K562 (cell line): ENCODE data around the gene DBP. TPM values are rescaled to one million over a fixed set of nuclear protein-coding genes. Genes with fewer than 3 reads are reported as not detected.
A peak's percentile ranks its signal among the peaks of the same experiment; 100 is the strongest.

Experiments
- ADNP ChIP-seq: fragments of 200-800 bp; sonication (Bioruptor generic); IDR thresholded peaks from 2 replicates; pipeline ENCODE4 v1.6.1; 2016; ENCODE audit warnings: missing genetic modification characterization, missing compliant biosample characterization
- ARID1B ChIP-seq: fragments of 450-650 bp; IDR thresholded peaks from 2 replicates; pipeline ENCODE4 v1.6.1; 2016; ENCODE audit warnings: antibody characterized with exemption, mild to moderate bottlenecking, inconsistent platforms
- BHLHE40 ChIP-seq: IDR thresholded peaks from 2 replicates; pipeline ENCODE4 v1.6.1; 2011; ENCODE audit warnings: low read length, improper control_type of control experiment
- BRD4 ChIP-seq: fragments of 200-600 bp; sonication (generic); IDR thresholded peaks from 2 replicates; pipeline ENCODE4 v1.6.1; 2017; ENCODE audit warnings: inconsistent platforms
- CEBPB ChIP-seq: fragments of 450-650 bp; IDR thresholded peaks from 2 replicates; pipeline ENCODE4 v1.6.1; 2016; ENCODE audit warnings: missing genetic modification characterization, missing compliant biosample characterization
- GTF2A2 ChIP-seq: IDR thresholded peaks from 2 replicates; pipeline ENCODE4 v1.6.1; 2016; ENCODE audit warnings: mild to moderate bottlenecking, missing genetic modification characterization, missing compliant biosample characterization
- HSF4 ChIP-seq: fragments of 250-450 bp; sonication (Bioruptor Pico); IDR thresholded peaks from 2 replicates; pipeline ENCODE4 v2.1.2; 2022; ENCODE audit warnings: mild to moderate bottlenecking, moderate library complexity, borderline replicate concordance
- KDM1A ChIP-seq, 2 experiments: fragments of 450-650 bp; IDR thresholded peaks; 2 replicates each; pipeline ENCODE4 v1.6.1; 2016; ENCODE audit warnings: mild to moderate bottlenecking in 2 of 2
- KDM4B ChIP-seq, 2 experiments: fragments of 450-650 bp in 1 of 2; sonication (generic) in 1 of 2; IDR thresholded peaks; 2 replicates each; pipeline ENCODE4 v1.6.1; 2016 to 2017; ENCODE audit warnings: borderline replicate concordance in 2 of 2, antibody characterized with exemption in 1 of 2, low read depth in 1 of 2, mild to moderate bottlenecking in 1 of 2
- KLF6 ChIP-seq: fragments of 250-450 bp; sonication (Bioruptor Pico); IDR thresholded peaks from 2 replicates; pipeline ENCODE4 v1.4.0; 2020; ENCODE audit warnings: mild to moderate bottlenecking, moderate library complexity, borderline replicate concordance
- MEIS2 ChIP-seq: fragments of 450-650 bp; IDR thresholded peaks from 2 replicates; pipeline ENCODE4 v1.6.1; 2014; ENCODE audit warnings: mild to moderate bottlenecking; ENCODE audit not compliant: partially characterized antibody
- POLR2G ChIP-seq: fragments of 200-400 bp; formaldehyde crosslinking; IDR thresholded peaks from 2 replicates; pipeline ENCODE4 v1.6.1; 2017; ENCODE audit warnings: low read depth, mild to moderate bottlenecking, antibody characterized with exemption, low read length, moderate library complexity
- PRPF4 ChIP-seq: fragments of 200-400 bp; formaldehyde crosslinking; IDR thresholded peaks from one replicate; pipeline ENCODE4 v1.6.1; 2017; ENCODE audit warnings: low read length, low read depth, mild to moderate bottlenecking; ENCODE audit not compliant: insufficient read depth, poor library complexity, severe bottlenecking
- PTBP1 ChIP-seq: fragments of 200-400 bp; formaldehyde crosslinking; IDR thresholded peaks from 2 replicates; pipeline ENCODE4 v1.6.1; 2017; ENCODE audit warnings: low read depth, low read length
- SMAD1 ChIP-seq: fragments of 150-350 bp; IDR thresholded peaks from 2 replicates; pipeline ENCODE4 v1.6.1; 2014; ENCODE audit warnings: low read length, low read depth; ENCODE audit not compliant: partially characterized antibody
- TAF15 ChIP-seq: fragments of 200-400 bp; formaldehyde crosslinking; IDR thresholded peaks from 2 replicates; pipeline ENCODE4 v1.6.1; 2017; ENCODE audit warnings: mild to moderate bottlenecking, low read depth, low read length, moderate library complexity
- TSC22D4 ChIP-seq: fragments of 450-650 bp; IDR thresholded peaks from 2 replicates; pipeline ENCODE4 v1.6.1; 2016; ENCODE audit warnings: missing genetic modification characterization, missing biosample characterization, control low read depth
- ZNF212 ChIP-seq: fragments of 450-650 bp; formaldehyde crosslinking; IDR thresholded peaks from 2 replicates; pipeline ENCODE4 v1.4.0; 2020; ENCODE audit warnings: mild to moderate bottlenecking
- ZNF263 ChIP-seq: sonication (generic); formaldehyde crosslinking; IDR thresholded peaks from 2 replicates; pipeline ENCODE4 v1.8.0; 2022; ENCODE audit warnings: mild to moderate bottlenecking, missing genetic modification reagents, borderline replicate concordance
- ZNF408 ChIP-seq: fragments of 250-450 bp; sonication (Bioruptor Pico); IDR thresholded peaks from 2 replicates; pipeline ENCODE4 v1.4.0; 2020; ENCODE audit warnings: low read depth, mild to moderate bottlenecking, moderate library complexity
- ZNF644 ChIP-seq: fragments of 200-800 bp; sonication (Bioruptor generic); IDR thresholded peaks from 2 replicates; pipeline ENCODE4 v1.6.1; 2016; ENCODE audit warnings: low read depth, missing genetic modification characterization, missing compliant biosample characterization
- ZNF75A ChIP-seq: fragments of 450-650 bp; formaldehyde crosslinking; IDR thresholded peaks from 2 replicates; pipeline ENCODE4 v1.4.0; 2020; ENCODE audit warnings: mild to moderate bottlenecking
- polyA plus RNA-seq, 8 experiments: library from polyadenylated mRNA; depleted of rRNA in 4 of 8; stranded (reverse) in 5 of 8; unstranded in 3 of 8; fragments of >200 nt; fragmentation: Nextera tagmentation in 2 of 8; fragmentation: Illumina TruSeq in 1 of 8; extraction: Ambion mirVana in 2 of 8; extraction: Trizol in 1 of 8; gene quantifications; 2 replicates each; pipeline versions ENCODE4 v1.2.1 to v1.2.3, GENCODE V29; 2011 to 2014; ENCODE audit warnings: inconsistent platforms in 1 of 8, missing spikeins in 1 of 8
- total RNA-seq, 7 experiments: library from RNA; depleted of rRNA in 6 of 7; stranded (reverse); fragments of >200 nt in 6 of 7; fragmentation: Illumina TruSeq in 2 of 7; extraction: Trizol in 2 of 7; gene quantifications; 2 replicates each; pipeline versions ENCODE4 v1.2.1 to v1.2.3, GENCODE V29; 2011 to 2021; ENCODE audit warnings: low replicate concordance in 1 of 7
- TF ChIP-seq, protein P1 (sequence below): fragments of 200-800 bp; sonication (Bioruptor generic); IDR thresholded peaks from 2 replicates; pipeline ENCODE4 v1.6.1; 2017; ENCODE audit warnings: missing genetic modification characterization, missing compliant biosample characterization
- TF ChIP-seq, protein P2 (sequence below): fragments of 250-450 bp; sonication (Bioruptor Pico); IDR thresholded peaks from 2 replicates; pipeline ENCODE4 v1.5.0; 2020; ENCODE audit warnings: mild to moderate bottlenecking, borderline replicate concordance
- TF ChIP-seq, protein P3 (sequence below): fragments of 450-650 bp; IDR thresholded peaks from 2 replicates; pipeline ENCODE4 v1.6.1; 2016; ENCODE audit warnings: low read depth, mild to moderate bottlenecking, moderate library complexity
- TF ChIP-seq, protein P4 (sequence below): fragments of 450-650 bp; IDR thresholded peaks from 2 replicates; pipeline ENCODE4 v1.6.1; 2016

Gene DBP
- total and polyA plus RNA-seq, 9 of the 15 experiments (the other 6 are each of a cell fraction or from before 2014, with no cell fraction given): 0.25 to 5.5 (median 1.8) TPM

DNA sequence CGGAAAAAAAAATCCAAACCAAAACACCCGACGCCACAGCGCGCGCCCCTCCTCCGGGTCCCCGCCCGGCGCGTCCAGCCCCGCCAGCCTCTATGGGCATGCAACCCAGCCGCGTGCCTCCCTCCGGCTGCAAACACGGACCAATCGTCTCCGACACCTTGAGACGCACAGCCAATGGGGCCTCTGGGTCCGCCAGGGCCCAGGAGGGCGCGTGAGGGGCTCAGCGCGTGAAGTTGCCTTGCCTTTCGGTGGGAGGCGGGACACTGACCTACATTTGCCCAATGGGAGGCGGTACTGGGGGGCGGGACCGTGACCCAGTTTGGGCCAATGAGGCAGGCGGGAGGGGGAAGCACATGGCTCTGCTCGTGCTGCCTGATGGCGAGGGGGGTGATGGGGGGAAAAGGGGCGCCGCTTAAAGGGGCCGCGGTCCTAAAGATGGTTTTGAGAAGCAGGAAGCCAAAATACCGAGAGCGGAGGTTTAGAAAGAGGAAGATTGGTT is 319 bp upstream of the DBP start (continued):
- TF ChIP-seq, protein P1, sequence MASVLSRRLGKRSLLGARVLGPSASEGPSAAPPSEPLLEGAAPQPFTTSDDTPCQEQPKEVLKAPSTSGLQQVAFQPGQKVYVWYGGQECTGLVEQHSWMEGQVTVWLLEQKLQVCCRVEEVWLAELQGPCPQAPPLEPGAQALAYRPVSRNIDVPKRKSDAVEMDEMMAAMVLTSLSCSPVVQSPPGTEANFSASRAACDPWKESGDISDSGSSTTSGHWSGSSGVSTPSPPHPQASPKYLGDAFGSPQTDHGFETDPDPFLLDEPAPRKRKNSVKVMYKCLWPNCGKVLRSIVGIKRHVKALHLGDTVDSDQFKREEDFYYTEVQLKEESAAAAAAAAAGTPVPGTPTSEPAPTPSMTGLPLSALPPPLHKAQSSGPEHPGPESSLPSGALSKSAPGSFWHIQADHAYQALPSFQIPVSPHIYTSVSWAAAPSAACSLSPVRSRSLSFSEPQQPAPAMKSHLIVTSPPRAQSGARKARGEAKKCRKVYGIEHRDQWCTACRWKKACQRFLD: no peak; the same call in none of the 2 replicates
- TF ChIP-seq BRD4 (no peak), TAF15 (no peak), TSC22D4 (tag) (no peak), ARID1B (no peak), CEBPB (0 out of 2 replicates have a peak, but pooled peaks have one; percentile 2), ZNF408 (no peak), MEIS2 (no peak), ZNF75A (CRISPR knock-in tag) (no peak), HSF4 (CRISPR knock-in tag) (no peak), KDM4B (IDR thresholded peaks at IDR 0.05; ENCODE audit: borderline replicate concordance in 2 of 2, low read depth in 1 of 2) (peak in 1 of 2 experiments; percentile 29; a peak in 1 of 4 replicates), BHLHE40 (peak; percentile 92), KDM1A (IDR thresholded peaks at IDR 0.05) (no peak), ADNP (tag) (no peak), ZNF263 (CRISPR knock-in tag) (peak; percentile 75; the same call in 1 of the 2 replicates), PRPF4 (no peak), ZNF212 (CRISPR knock-in tag) (no peak), POLR2G (peak; percentile 51), SMAD1 (peak; percentile 46), PTBP1 (no peak), ZNF644 (tag) (no peak), GTF2A2 (tag) (no peak), KLF6 (CRISPR knock-in tag) (no peak)
- TF ChIP-seq, protein P2, sequence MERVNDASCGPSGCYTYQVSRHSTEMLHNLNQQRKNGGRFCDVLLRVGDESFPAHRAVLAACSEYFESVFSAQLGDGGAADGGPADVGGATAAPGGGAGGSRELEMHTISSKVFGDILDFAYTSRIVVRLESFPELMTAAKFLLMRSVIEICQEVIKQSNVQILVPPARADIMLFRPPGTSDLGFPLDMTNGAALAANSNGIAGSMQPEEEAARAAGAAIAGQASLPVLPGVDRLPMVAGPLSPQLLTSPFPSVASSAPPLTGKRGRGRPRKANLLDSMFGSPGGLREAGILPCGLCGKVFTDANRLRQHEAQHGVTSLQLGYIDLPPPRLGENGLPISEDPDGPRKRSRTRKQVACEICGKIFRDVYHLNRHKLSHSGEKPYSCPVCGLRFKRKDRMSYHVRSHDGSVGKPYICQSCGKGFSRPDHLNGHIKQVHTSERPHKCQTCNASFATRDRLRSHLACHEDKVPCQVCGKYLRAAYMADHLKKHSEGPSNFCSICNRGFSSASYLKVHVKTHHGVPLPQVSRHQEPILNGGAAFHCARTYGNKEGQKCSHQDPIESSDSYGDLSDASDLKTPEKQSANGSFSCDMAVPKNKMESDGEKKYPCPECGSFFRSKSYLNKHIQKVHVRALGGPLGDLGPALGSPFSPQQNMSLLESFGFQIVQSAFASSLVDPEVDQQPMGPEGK (CRISPR knock-in tag): no peak
- TF ChIP-seq, protein P3, sequence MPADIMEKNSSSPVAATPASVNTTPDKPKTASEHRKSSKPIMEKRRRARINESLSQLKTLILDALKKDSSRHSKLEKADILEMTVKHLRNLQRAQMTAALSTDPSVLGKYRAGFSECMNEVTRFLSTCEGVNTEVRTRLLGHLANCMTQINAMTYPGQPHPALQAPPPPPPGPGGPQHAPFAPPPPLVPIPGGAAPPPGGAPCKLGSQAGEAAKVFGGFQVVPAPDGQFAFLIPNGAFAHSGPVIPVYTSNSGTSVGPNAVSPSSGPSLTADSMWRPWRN: no peak
- TF ChIP-seq, protein P4, sequence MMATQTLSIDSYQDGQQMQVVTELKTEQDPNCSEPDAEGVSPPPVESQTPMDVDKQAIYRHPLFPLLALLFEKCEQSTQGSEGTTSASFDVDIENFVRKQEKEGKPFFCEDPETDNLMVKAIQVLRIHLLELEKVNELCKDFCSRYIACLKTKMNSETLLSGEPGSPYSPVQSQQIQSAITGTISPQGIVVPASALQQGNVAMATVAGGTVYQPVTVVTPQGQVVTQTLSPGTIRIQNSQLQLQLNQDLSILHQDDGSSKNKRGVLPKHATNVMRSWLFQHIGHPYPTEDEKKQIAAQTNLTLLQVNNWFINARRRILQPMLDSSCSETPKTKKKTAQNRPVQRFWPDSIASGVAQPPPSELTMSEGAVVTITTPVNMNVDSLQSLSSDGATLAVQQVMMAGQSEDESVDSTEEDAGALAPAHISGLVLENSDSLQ: peak; percentile 39; the same call in 1 of the 2 replicates
